Measurements from ENCODE around the gene RALGPS1. TPM values are rescaled to one million over a fixed set of nuclear protein-coding genes. Genes with fewer than 3 reads are reported as not detected.

RALGPS1 gene
- total and polyA plus RNA-seq, 2 experiments from 2014 or later: 13.1 to 22.1 TPM

DNA sequence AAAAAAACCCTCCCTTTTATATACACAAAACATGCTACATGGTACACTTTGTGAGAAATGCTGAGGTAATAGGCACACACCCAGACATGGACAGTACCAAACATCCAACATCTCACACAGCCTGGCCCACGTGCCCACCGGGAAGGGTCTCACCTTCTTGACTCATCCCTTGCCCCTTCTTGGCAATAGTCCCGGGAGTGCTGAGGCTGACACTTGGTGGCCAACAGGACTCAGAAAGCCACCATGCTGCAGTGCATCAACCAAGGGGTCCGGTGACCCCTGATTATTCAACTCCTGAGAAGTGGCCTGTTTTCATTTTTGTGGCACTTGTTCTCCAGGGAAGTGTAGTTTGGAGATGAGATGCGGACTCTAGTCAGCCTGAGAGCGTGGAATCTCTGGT lies 172.8 kb downstream of the RALGPS1 start:
- Histone ChIP-seq H2AFZ (no peak overlapping the region), H3K4me3 (no peak overlapping the region), H3K27ac (no peak overlapping the region), H3K27me3 (no peaks in the 10 kb centered on the region), H3K4me2 (no peak overlapping the region), H3K79me2 (no peaks in the 10 kb centered on the region), H3K36me3 (replicated peaks; ENCODE audit: insufficient read depth, low read depth) (no peaks in the 10 kb centered on the region), H3K4me1 (ENCODE audit: insufficient read depth) (no peaks in the 10 kb centered on the region), H4K20me1 (ENCODE audit: insufficient read depth, poor library complexity, severe bottlenecking) (no peaks in the 10 kb centered on the region), H3K9me2 (replicated peaks; ENCODE audit: insufficient read depth) (no peaks in the 10 kb centered on the region), H3K9me3 (ENCODE audit: low read depth) (no peaks in the 10 kb centered on the region)
- 100% methylated on average over 6 of the region's 6 CpGs for WGBS (ENCODE audit: low lambda C conversion rate, missing lambda C conversion rate)
- DNase-seq (ENCODE audit: low spot score): no peak
- TF ChIP-seq, protein P1, sequence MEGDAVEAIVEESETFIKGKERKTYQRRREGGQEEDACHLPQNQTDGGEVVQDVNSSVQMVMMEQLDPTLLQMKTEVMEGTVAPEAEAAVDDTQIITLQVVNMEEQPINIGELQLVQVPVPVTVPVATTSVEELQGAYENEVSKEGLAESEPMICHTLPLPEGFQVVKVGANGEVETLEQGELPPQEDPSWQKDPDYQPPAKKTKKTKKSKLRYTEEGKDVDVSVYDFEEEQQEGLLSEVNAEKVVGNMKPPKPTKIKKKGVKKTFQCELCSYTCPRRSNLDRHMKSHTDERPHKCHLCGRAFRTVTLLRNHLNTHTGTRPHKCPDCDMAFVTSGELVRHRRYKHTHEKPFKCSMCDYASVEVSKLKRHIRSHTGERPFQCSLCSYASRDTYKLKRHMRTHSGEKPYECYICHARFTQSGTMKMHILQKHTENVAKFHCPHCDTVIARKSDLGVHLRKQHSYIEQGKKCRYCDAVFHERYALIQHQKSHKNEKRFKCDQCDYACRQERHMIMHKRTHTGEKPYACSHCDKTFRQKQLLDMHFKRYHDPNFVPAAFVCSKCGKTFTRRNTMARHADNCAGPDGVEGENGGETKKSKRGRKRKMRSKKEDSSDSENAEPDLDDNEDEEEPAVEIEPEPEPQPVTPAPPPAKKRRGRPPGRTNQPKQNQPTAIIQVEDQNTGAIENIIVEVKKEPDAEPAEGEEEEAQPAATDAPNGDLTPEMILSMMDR (IDR thresholded peaks at IDR 0.05; ENCODE audit: poor library complexity): no peak
- TF ChIP-seq EZH2phosphoT487 (IDR thresholded peaks at IDR 0.05; ENCODE audit: low read depth, severe bottlenecking, unreplicated experiment) (no peak), EZH2 (IDR thresholded peaks at IDR 0.05; ENCODE audit: borderline replicate concordance) (no peak)

DNA sequence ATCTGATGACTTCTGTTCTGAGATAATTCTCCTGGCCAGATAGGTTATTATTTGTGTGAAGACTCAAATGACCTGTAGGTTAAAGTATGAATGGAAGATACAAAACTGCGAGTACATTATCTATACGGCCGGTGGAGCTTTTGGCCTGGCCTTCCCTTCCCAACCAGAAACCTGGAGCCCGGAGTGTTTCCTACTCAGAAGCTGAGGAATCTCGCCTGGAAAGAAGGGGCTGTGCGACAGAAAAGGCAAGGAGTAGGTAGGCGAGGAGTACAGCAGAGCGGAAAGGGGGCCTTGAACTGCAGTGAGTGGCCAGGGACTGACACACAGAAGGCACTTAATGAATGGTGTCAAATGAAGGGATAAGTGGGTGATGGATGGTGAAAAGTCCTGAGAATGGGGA lies 173.3 kb downstream of the RALGPS1 start:
- Histone ChIP-seq H3K36me3 (replicated peaks; ENCODE audit: insufficient read depth, low read depth) (no peaks in the 10 kb centered on the region), H3K9me3 (ENCODE audit: low read depth) (no peaks in the 10 kb centered on the region), H3K9me2 (replicated peaks; ENCODE audit: insufficient read depth) (no peaks in the 10 kb centered on the region), H3K4me3 (no peak overlapping the region), H3K4me1 (ENCODE audit: insufficient read depth) (no peaks in the 10 kb centered on the region), H3K4me2 (no peak overlapping the region), H3K79me2 (no peaks in the 10 kb centered on the region), H2AFZ (no peak overlapping the region), H3K27ac (no peak overlapping the region), H4K20me1 (ENCODE audit: insufficient read depth, poor library complexity, severe bottlenecking) (no peaks in the 10 kb centered on the region), H3K27me3 (no peaks in the 10 kb centered on the region)
- TF ChIP-seq EZH2 (IDR thresholded peaks at IDR 0.05; ENCODE audit: borderline replicate concordance) (no peak), EZH2phosphoT487 (IDR thresholded peaks at IDR 0.05; ENCODE audit: low read depth, severe bottlenecking, unreplicated experiment) (no peak)
- TF ChIP-seq, protein P1 (IDR thresholded peaks at IDR 0.05; ENCODE audit: poor library complexity): no peak
- WGBS (ENCODE audit: low lambda C conversion rate, missing lambda C conversion rate): 93% methylated on average over 8 of the region's 8 CpGs
- no peak for DNase-seq (ENCODE audit: low spot score)

DNA sequence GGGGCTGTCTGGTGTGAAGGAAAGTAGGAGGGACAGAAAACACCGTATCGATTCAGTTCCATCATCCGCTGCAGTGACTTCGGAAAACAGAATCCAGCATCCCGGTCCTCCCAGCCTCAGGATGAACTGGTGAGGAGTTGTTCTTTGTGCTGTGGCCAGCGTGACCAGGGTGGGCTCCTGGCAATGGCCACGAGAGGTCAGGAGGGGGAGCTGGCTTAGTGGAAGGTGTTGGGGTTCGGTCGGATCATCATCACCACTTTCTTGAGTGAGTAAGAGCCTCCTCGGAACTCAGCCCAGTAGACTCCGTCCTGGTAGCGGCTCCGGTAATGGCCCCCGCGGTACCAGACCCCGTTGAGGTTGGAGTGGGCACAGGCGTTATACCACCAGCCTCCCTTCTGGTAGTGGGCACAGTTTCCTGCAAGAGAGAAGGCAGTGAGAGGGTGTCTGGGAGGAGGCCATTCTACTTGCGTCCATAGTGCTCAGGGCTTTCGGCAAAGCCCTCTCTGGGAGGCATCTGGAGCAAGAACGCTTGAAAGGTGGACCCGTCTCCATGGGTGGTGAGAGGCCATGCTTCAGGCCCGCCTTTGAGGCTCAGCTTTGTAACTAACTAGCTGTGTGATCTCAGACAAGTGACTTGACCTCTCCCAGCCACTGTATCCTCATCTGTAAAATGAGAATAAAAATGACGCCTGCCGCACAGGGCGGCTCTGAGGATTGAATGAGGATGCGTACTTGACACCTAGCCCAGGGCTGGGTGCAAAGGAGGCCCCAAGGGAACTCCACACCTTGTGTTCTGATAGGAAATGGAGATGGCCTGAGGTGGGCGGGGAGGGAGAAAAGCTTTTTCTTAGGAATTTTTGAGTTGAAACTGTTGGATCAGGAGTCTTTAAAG lies 174.4 kb downstream of the RALGPS1 start:
- WGBS (ENCODE audit: low lambda C conversion rate, missing lambda C conversion rate): 98% methylated on average over 27 of the region's 27 CpGs
- no peaks in the 10 kb centered on the region for H3K36me3 ChIP-seq (replicated peaks; ENCODE audit: insufficient read depth, low read depth)
- TF ChIP-seq EZH2phosphoT487 (IDR thresholded peaks at IDR 0.05; ENCODE audit: low read depth, severe bottlenecking, unreplicated experiment) (no peak), EZH2 (IDR thresholded peaks at IDR 0.05; ENCODE audit: borderline replicate concordance) (no peak)
- TF ChIP-seq, protein P1 (IDR thresholded peaks at IDR 0.05; ENCODE audit: poor library complexity): no peak
- no peaks in the 10 kb centered on the region for H3K9me2 ChIP-seq (replicated peaks; ENCODE audit: insufficient read depth)
- no peak overlapping the region for H3K4me2 ChIP-seq
- H3K9me3 ChIP-seq (ENCODE audit: low read depth): no peaks in the 10 kb centered on the region
- H3K27me3 ChIP-seq: no peaks in the 10 kb centered on the region
- H3K4me1 ChIP-seq (ENCODE audit: insufficient read depth): no peaks in the 10 kb centered on the region
- H4K20me1 ChIP-seq (ENCODE audit: insufficient read depth, poor library complexity, severe bottlenecking): no peaks in the 10 kb centered on the region
- no peak overlapping the region for H3K27ac ChIP-seq
- no peak overlapping the region for H2AFZ ChIP-seq
- H3K4me3 ChIP-seq: no peak overlapping the region
- DNase-seq (ENCODE audit: low spot score): no peak
- H3K79me2 ChIP-seq: no peaks in the 10 kb centered on the region
